Tibial nerve (tissue), 4 donors: ENCODE measurements around the gene TBC1D5. TPM values are rescaled to one million over a fixed set of nuclear protein-coding genes. Genes with fewer than 3 reads are reported as not detected.

Source experiments
- DNase-seq, 2 donors: peaks; one replicate each; pipeline ENCODE4 v3.0.0-alpha.2; 2019; ENCODE audit warnings: low spot score in 2 of 2
- H3K27ac ChIP-seq, 4 donors: fragments of 200-600 bp; sonication (generic) in 3 of 4; one replicate each; pipeline ENCODE4 v1.5.1; 2017 to 2019; ENCODE audit warnings: mild to moderate bottlenecking in 1 of 4
- H3K27me3 ChIP-seq, 2 donors: fragments of 200-600 bp; sonication (generic) in 1 of 2; one replicate each; pipeline versions ENCODE4 v1.5.1 to v1.6.0; 2017 to 2019
- H3K36me3 ChIP-seq, 3 donors: fragments of 200-600 bp; sonication (generic); one replicate each; pipeline ENCODE4 v1.5.1; 2018 to 2019
- H3K4me1 ChIP-seq, 4 donors: fragments of 200-600 bp; sonication (generic) in 3 of 4; one replicate each; pipeline ENCODE4 v1.5.1; 2017 to 2019
- H3K4me3 ChIP-seq, 4 donors: fragments of 200-600 bp; sonication (generic) in 3 of 4; one replicate each; pipeline ENCODE4 v1.5.1; 2017 to 2019; ENCODE audit warnings: mild to moderate bottlenecking in 1 of 4, moderate library complexity in 1 of 4
- H3K9me3 ChIP-seq, 4 donors: fragments of 200-600 bp; sonication (generic) in 3 of 4; one replicate each; pipeline ENCODE4 v1.5.1; 2017 to 2019
- CTCF ChIP-seq, 5 experiments: fragments of 200-600 bp in 3 of 5; fragments of 450-650 bp in 2 of 5; sonication (generic) in 3 of 5; IDR thresholded peaks; one replicate each; pipeline ENCODE4 v1.5.1; 2016 to 2019; ENCODE audit warnings: antibody characterized with exemption in 5 of 5, mild to moderate bottlenecking in 3 of 5, moderate library complexity in 2 of 5
- EP300 ChIP-seq, 2 donors: sonication (generic); formaldehyde crosslinking; IDR thresholded peaks; one replicate each; pipeline ENCODE4 v1.6.1; 2017; ENCODE audit warnings: antibody characterized with exemption in 2 of 2, mild to moderate bottlenecking in 1 of 2
- POLR2A ChIP-seq, 2 donors: fragments of 450-650 bp; IDR thresholded peaks; one replicate each; pipeline ENCODE4 v1.6.1; 2017; ENCODE audit warnings: antibody characterized with exemption in 2 of 2, mild to moderate bottlenecking in 2 of 2, moderate library complexity in 2 of 2
- WGBS, 2 donors: methylation state at CpG; one replicate each; pipeline ENCODE4 v1.1.5; 2018; 5-methylcytosine and 5-hydroxymethylcytosine counted together
- total RNA-seq, 4 donors: library from RNA; depleted of rRNA; stranded (reverse); fragments of >200 nt; gene quantifications; one replicate each; pipeline ENCODE4 v1.1.0, GENCODE V29; 2016

Gene TBC1D5
- total RNA-seq, 4 donors from 2014 or later, result 55.2 to 128 (median 79.4) TPM

GRCh38 chr3:17190353-17191078 lies 551.9 kb downstream of the TBC1D5 start:
- no peaks in the 10 kb centered on the region for H3K9me3 ChIP-seq
- TF ChIP-seq POLR2A (IDR thresholded peaks at IDR 0.05) (no peak), CTCF (IDR thresholded peaks at IDR 0.05) (no peak), EP300 (IDR thresholded peaks at IDR 0.05) (peak in 1 of 2 donors; percentile 59)
- H3K36me3 ChIP-seq, result no peaks in the 10 kb centered on the region
- H3K27ac ChIP-seq, result no peak overlapping the region
- peak in 1 of 2 donors; percentile 12 for DNase-seq
- H3K4me1 ChIP-seq, result peaks cover 0 to 9% (median 4%) of the 10 kb centered on the region in 4 donors
- no peaks in the 10 kb centered on the region for H3K27me3 ChIP-seq
- WGBS, 2 donors, result 80 to 84% methylated on average over 7 of the region's 7 CpGs
- no peak overlapping the region for H3K4me3 ChIP-seq

DNA sequence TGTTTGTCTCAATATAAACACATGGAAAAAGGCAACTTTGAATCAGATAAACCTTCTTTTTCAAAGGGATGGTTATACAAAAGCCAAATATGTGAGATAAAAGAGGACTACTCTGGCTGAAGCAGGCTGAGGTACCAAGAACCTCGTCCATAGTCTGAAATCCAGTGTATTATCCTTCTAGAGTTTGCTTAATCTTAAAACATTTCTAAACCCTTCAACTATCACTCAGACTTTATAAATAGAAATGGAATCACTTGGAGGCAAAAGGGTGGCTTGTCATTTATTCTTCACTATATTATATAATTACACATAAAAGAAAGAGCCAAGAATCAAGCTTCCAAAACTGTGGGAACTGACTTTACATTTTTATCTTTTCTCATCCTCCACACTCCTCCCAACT lies 554.1 kb downstream of the TBC1D5 start:
- no peak for TF ChIP-seq POLR2A (IDR thresholded peaks at IDR 0.05)

DNA sequence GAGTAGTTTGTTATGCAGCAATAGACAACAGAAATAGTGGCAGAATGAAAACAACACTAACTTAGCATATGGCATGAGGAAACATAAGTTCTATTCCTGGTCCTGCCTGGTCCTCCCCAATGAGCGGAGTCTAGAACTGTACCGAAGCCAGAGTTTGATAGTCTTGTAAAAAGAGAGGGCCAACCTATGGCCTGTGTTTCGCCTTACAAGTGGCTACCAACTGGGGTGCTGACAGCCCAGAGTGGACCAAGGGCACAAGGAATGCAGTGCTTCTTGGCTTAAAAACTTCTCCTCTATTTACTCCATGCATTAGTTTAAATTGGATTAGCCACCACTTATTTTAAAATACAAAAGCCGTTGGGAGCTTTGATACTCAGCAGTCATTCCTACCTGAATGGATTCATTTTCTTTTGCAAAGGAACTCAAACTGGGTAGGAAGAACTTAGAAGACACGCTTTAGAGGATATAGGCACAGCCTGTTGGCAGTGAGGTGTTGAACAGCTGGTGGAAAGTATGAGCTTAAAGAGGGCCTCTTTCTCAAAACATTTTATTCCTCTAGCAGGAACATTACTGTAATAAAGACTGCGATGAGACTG lies 554.7 kb downstream of the TBC1D5 start:
- no peak for DNase-seq
- H3K27me3 ChIP-seq, result no peaks in the 10 kb centered on the region
- 83 to 95% methylated on average over 6 of the region's 6 CpGs for WGBS, 2 donors
- H3K4me3 ChIP-seq, result no peak overlapping the region
- H3K27ac ChIP-seq, result no peak overlapping the region
- H3K4me1 ChIP-seq, result no peaks in the 10 kb centered on the region
- H3K36me3 ChIP-seq, result peaks cover 0 to 26% (median 0%) of the 10 kb centered on the region in 3 donors
- H3K9me3 ChIP-seq, result no peaks in the 10 kb centered on the region
- TF ChIP-seq POLR2A (IDR thresholded peaks at IDR 0.05) (no peak), CTCF (IDR thresholded peaks at IDR 0.05) (no peak)

More for the DNA sequence above, 554.1 kb downstream of the TBC1D5 start:
- Histone ChIP-seq H3K36me3 (peaks cover 0 to 20% (median 0%) of the 10 kb centered on the region in 3 donors), H3K4me1 (no peaks in the 10 kb centered on the region), H3K9me3 (no peaks in the 10 kb centered on the region), H3K27ac (no peak overlapping the region), H3K27me3 (no peaks in the 10 kb centered on the region), H3K4me3 (no peak overlapping the region)
- no peak for DNase-seq
- 82 to 83% methylated on average over 1 of the region's 1 CpG for WGBS, 2 donors

- DNase-seq, result no peak
These were observed 558.4 kb downstream of the TBC1D5 start for GRCh38 chr3:17183951-17184550.

GRCh38 chr3:17182166-17182565 lies 560.3 kb downstream of the TBC1D5 start:
- Histone ChIP-seq H3K4me1 (no peaks in the 10 kb centered on the region), H3K27me3 (no peaks in the 10 kb centered on the region), H3K4me3 (no peak overlapping the region), H3K9me3 (no peaks in the 10 kb centered on the region), H3K27ac (no peak overlapping the region), H3K36me3 (peaks cover 0 to 34% (median 0%) of the 10 kb centered on the region in 3 donors)
- no peak for DNase-seq
- 45 to 46% methylated on average over 5 of the region's 5 CpGs for WGBS, 2 donors
- no peak for TF ChIP-seq POLR2A (IDR thresholded peaks at IDR 0.05)
- no peak for TF ChIP-seq EP300 (IDR thresholded peaks at IDR 0.05)
- no peak for TF ChIP-seq CTCF (IDR thresholded peaks at IDR 0.05)

More at GRCh38 chr3:17183951-17184550, 558.4 kb downstream of the TBC1D5 start:
- H3K4me3 ChIP-seq, result no peak overlapping the region
- no peaks in the 10 kb centered on the region for H3K4me1 ChIP-seq
- H3K27me3 ChIP-seq, result no peaks in the 10 kb centered on the region
- no peak overlapping the region for H3K27ac ChIP-seq
- no peaks in the 10 kb centered on the region for H3K9me3 ChIP-seq
- peaks cover 0 to 34% (median 0%) of the 10 kb centered on the region in 3 donors for H3K36me3 ChIP-seq
- TF ChIP-seq POLR2A (IDR thresholded peaks at IDR 0.05) (no peak), EP300 (IDR thresholded peaks at IDR 0.05) (no peak), CTCF (IDR thresholded peaks at IDR 0.05) (no peak)
